Cerebellar nuclear complex (tissue), 1 donor: ENCODE results near the gene BBLN.
"Not testable (repeated sequence)": the region's sequence is repeated elsewhere in the genome, so short reads cannot be mapped to it uniquely, and the experiment has no call there.

Experiments
- DNase-seq, 2 experiments: peaks; one replicate each; lab custom pipeline; 2025; lab: John Stamatoyannopoulos, UW

BBLN gene

GRCh38 chr9:128159784-128160602 is at the start of gene BBLN:
Gene BBLN, plus strand, starts transcription at chr9:128160265. Its CDS starts 143 bp downstream, at chr9:128160408.
- peak; percentile 69 to 70 for DNase-seq

DNA sequence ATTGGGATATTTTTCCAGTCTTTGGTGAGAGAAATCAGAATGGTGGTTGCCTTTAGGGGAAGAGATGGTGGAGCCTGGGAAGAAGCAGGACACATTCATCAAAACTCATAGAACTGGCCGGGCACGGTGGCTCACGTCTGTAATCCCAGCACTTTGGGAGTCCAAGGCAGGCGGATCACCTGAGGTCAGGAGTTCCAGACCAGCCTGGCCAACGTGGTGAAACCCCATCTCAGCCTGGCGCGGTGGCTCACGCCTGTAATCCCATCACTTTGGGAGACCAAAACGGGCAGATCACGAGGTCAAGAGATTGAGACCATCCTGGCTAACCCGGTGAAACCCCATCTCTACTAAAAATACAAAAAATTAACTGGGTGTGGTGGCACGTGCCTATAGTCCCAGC is 48.3 kb upstream of the BBLN start:
- not testable (repeated sequence) for DNase-seq

DNA sequence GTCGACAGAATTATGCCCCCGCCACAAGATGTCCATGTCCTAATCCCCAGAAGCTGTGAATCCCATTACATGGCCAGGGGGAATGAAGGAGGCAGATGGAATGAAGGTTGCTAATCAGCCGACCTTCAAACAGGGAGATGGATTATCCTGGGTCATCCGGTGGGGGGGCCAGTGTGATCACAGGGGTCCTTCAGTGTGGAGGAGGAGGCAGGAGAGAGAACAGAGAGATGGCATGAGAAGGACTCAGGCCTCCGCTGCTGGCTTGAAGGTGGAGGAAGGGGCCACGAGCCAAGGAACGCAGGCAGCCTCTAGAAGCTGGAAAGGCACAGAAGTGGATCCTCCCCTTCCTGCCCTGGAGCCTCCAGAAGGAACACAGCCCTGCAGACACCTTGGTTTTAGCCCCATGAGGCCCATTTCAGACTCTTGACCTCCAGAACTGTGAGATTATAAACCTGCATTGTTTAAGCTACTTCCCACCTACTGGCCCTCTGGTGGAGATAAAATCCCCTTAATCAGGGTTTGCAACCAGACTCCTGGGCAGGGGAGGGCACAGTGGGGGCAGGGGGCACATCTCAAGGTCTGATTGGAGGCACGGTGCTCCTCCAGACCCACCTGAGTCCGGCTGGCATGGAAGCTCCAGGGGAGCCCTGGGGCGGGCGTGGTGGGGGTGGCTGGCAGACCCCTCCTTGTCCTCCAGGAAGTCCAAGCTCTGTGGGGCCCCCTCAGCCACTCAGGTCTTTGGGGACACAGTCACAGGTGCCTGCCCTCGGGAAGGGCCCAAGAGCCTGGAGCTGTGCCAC is 46.3 kb upstream of the BBLN start:
- DNase-seq: no peak

DNA sequence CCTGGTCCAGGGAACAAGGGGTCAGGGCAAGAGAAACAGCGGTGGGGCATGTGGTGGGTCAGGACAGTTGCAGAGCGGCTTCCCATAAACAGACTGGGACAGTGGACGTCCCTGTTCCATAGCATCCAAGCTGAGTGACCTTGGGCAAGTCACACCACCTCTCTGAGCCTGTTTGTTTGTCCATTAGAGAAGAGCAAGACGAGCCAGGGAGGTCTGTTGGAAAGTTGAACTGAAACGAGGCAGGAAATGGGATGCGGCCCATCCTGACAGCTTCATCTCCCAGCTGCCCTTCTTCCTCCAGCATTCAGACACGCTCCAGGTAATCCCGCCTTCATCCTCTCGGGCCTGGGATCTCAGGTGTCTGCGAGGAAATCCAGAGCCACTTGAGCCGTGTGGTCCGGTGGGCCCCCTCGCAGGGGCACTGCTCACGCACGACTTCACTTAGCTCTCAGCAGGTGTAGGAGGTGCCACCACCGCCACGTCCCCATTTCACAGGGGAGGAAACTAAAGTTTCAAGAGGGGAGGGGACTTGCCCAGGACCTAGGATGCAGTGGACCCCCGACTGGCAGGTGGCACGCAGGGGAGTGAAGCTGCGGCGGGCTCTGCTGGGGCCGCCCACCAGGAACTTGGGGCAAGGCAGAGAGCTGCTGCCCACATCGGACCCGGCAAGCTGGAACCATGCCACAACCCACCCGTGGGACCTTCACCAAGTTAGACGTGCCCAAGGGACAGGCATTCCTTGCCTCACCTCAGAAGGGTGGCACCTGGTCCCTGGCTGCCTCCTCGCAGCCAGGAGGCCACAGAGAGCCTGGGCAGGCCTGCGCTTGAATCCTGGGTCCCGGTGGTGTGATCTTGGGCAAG is 45.5 kb upstream of the BBLN start:
- no peak for DNase-seq

- DNase-seq: no peak
Measured at GRCh38 chr9:128115187-128116103, 44.6 kb upstream of the BBLN start.

GRCh38 chr9:128116104-128117083 is 43.7 kb upstream of the BBLN start:
- no peak for DNase-seq

- DNase-seq: peak in 1 of 2 experiments; percentile 86
Measured at GRCh38 chr9:128117613-128118471, 42.2 kb upstream of the BBLN start.

DNA sequence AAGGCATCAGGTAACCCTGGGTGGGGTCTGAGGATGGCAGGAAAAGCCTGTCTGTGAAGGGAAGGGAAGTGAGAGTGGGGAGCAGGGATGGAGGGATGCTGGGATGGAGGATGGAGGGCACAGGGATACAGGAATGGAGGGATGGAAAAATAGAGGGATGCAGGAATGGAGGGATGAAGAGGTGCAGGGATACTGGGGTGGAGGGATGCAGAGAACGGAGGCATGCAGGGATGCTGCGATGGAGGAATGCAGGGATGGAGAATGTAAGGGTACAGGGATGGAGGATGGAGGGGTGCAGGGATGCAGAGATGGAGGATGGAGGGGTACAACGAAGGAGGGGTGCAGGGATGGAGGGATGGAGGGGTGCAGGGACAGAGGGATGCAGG is 41.6 kb upstream of the BBLN start:
- no peak for DNase-seq

DNA sequence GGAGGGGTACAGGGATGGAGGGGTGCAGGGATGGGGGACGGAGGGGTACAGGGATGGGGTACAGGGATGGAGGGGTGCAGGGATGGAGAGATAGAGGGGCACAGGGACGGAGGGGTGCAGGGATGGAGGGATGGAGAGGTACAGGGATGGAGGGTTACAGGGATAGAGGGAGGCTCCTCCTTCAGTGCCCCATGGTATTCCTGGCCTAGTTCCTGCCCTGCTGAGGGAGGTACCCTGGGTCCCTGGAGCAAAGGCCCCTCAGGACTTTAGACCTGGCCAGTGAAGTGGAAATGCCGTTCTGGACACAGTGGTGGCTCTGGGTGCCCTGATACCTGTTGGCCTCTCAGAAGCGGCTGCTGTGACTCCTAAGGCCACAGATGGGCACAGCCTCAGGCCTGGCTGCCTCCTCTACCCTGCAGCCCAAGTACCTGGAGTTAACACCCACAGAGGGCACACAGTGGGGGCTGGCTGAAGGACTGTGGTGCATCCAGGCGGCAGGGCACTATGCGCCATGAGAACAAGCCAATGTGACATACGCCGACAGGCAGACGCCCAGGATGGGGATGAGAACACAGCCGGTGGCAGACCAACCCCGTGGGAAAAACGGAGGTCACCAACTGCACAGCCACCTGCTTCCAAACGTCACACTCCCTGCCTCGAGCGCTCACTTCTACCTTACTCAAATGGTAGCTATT is 40.9 kb upstream of the BBLN start:
- DNase-seq: no peak

DNA sequence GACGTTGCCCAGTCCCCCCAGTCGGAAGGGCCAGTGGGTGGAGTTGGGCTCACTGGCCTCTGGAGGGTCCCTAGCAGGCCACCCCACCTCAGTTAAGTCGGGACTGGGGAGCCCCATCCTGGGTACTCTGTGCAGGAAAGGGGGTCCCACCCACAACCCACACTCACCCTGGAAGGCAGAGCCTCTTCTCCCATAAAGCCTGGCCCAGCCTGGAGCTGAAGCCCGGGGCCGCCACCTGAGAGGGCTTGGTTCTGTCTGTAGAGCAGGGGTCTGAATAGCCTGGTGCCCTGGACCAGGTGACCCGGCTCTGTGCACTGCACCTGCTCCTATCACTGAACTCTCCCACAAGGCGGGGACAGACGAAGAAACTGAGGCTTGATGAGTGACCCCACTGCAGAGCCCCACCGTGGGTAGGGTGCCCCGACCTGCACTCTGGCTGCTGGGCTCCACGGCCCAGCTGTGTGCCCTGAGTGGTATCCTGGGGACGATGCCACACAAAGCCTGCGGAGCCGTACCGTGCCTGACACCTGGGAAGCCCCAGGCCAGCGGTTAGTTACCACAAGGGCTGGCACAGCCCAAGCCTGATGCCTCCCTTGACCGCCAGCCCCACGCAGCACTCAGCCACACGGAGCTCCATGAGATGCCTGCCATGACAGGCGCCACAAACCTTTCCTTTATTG is 39.9 kb upstream of the BBLN start:
- DNase-seq: no peak

DNA sequence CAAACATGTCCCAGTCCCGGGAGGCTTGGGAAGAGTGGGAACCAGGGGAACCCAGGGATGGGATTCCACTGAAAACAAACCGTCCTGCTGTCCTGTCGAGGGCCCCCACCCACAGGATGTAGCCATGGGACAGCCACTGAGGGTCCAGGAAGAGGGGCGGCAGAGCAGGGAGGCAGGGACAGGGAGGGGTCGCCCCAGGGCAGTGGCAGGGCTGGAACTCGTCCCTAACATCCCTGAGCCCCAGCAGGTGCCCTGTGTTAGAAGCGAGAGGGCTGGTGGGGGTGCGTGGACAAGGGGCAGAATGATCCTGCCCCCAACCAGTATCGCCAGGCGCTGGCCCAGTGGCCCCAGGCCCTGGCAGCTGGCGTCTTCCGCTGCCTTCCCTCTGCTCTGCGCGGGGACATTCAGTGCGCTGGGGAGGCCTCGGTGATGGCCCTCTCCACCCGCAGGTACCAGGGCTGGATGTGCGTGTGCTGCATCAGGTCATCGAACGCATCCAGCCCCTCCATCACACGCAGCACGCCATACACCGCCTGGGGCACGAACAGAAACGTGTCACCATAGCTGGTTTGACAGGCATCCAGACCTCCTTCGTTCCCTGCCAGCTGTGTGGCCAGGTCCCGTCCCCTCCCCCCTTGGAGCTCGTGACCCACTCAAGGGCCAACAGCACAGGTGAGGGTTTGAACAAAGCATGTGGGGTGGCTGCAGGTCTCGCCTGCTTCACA is 39.2 kb upstream of the BBLN start:
- no peak for DNase-seq

GRCh38 chr9:128121466-128121810 is 38.6 kb upstream of the BBLN start:
- DNase-seq: no peak

GRCh38 chr9:128121924-128122808 is 37.9 kb upstream of the BBLN start:
- DNase-seq: no peak

- no peak for DNase-seq
Measured at GRCh38 chr9:128122809-128123175, 37.3 kb upstream of the BBLN start.

DNA sequence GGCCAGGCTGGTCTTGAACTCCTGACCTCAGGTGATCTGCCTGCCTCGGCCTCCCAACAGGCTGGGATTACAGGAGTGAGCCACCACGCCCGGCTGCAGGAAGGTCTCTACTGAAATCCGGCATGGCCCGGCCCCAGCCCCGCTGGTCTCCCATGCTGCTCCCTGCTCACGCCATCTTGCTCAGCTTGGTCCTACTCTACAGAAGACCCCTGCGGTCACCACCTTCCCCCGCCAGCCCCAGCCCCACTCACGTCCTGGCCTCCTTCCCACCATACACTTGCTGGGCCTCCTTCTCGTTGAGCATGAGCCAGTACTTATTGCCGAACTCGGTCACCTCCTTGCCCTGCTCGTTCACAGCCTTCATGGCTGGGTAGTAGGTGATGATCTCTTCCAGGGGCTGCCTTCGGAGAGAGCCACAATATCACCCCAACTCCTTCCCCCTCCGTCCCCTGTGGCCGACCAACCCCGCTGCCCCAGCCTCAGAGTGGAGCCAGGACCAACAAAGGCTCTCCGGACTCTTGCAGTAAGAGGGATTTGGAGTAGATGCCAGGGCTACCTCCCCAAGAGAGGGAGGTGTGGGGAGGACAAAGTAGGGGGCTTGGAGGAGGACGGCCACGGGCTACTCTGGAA is 36.5 kb upstream of the BBLN start:
- no peak for DNase-seq

- no peak for DNase-seq
Measured at GRCh38 chr9:128124451-128124850, 35.6 kb upstream of the BBLN start.
